ENCODE measurements around the gene WDR18.

Gene WDR18

DNA sequence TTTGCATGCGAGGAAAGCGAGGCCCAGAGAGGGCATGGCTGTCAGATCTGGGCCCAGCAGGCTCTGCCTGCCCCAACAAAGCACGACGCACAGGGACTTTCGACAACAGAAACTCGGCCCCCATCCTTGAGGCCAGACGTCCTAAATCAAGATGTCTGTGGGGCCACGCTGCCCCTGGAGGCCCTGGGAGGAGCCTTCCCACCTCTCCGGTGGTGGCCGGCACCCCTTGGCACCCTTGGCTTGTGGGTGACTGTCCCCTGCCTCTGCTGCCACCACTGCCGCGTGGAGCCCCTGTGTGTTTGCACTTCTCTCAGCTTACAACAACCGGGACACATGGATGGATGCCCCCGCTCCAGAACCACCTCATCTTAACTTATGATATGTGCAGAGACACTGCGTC, 4.4 kb downstream of the WDR18 start:
- TF ChIP-seq, protein P1, sequence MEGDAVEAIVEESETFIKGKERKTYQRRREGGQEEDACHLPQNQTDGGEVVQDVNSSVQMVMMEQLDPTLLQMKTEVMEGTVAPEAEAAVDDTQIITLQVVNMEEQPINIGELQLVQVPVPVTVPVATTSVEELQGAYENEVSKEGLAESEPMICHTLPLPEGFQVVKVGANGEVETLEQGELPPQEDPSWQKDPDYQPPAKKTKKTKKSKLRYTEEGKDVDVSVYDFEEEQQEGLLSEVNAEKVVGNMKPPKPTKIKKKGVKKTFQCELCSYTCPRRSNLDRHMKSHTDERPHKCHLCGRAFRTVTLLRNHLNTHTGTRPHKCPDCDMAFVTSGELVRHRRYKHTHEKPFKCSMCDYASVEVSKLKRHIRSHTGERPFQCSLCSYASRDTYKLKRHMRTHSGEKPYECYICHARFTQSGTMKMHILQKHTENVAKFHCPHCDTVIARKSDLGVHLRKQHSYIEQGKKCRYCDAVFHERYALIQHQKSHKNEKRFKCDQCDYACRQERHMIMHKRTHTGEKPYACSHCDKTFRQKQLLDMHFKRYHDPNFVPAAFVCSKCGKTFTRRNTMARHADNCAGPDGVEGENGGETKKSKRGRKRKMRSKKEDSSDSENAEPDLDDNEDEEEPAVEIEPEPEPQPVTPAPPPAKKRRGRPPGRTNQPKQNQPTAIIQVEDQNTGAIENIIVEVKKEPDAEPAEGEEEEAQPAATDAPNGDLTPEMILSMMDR (IDR thresholded peaks at IDR 0.05; ENCODE audit: insufficient read depth, low read depth, low read length, missing control alignments): no peak
- no peak overlapping the region for H3K4me3 ChIP-seq (ENCODE audit: low read length)
- DNase-seq (ENCODE audit: low read depth): no peak

DNA sequence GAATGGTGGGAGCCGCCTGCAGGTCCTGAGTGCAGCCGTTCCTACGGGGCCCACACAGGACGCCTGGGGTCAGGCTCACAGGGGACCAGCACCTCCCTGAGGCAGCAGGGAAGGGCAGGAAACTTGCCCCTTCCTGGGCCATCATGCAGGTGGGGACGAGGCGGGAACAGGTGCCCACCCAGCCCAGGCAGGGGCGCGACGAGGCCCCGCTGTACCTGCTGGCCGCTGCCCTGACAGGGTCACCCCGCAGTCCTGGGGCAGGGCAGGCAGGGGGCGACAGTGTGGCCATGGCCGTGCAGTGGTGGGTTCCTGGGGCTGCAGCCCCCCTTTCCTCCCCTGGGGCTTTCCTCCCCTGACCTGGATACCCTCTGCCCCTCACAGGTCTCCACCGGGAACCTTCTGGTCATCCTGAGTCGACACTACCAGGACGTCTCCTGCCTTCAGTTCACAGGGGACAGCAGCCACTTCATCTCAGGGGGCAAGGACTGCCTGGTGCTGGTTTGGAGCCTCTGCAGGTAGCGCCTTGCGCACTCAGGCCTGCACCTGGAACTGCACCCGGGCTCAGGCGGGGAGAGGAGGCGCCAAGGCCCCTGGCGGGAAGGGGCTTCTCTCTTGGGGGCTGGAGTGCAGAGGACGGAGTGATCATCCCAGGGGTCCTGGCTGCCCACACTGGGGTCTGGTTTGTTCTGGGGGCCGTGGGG, 5.4 kb downstream of the WDR18 start:
- DNase-seq (ENCODE audit: low read depth): no peak
- H3K4me3 ChIP-seq (ENCODE audit: low read length): no peak overlapping the region
- TF ChIP-seq, protein P1 (IDR thresholded peaks at IDR 0.05; ENCODE audit: insufficient read depth, low read depth, low read length, missing control alignments): no peak

DNA sequence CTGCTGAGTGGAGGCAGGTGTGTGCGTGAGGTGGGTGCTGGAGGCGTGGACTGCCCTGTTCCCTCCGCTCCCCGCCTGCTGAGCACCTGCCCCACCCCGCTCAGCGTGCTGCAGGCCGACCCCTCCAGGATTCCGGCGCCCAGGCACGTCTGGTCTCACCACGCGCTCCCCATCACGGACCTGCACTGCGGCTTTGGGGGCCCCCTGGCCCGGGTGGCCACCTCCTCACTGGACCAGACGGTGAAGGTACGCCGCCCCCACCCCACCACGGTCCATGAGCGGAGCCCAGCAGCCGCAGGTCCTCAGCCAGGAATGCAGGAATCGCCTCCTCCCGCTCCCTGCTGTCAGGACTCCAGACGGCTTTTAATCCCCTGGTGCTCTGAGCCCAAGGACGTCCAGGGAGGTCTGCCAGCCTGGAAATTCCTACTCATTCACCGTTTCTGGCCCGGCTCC, 6.0 kb downstream of the WDR18 start:
- TF ChIP-seq, protein P1 (IDR thresholded peaks at IDR 0.05; ENCODE audit: insufficient read depth, low read depth, low read length, missing control alignments): no peak
- H3K4me3 ChIP-seq (ENCODE audit: low read length): no peak overlapping the region
- DNase-seq (ENCODE audit: low read depth): no peak

DNA sequence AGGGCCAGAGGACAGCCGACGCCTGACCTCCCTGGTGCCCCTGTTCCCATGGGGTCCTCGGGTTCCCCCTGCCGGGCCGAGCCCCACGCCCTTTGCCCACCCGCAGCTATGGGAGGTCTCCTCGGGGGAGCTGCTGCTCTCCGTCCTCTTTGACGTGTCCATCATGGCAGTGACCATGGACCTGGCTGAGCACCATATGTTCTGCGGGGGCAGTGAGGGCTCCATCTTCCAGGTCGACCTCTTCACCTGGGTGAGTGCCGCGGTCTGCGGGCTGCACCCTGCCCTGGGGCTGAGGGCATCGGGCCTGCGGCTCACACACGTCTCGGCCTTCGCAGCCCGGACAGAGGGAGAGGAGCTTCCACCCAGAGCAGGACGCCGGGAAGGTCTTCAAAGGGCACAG, 6.6 kb downstream of the WDR18 start:
- TF ChIP-seq, protein P1 (IDR thresholded peaks at IDR 0.05; ENCODE audit: insufficient read depth, low read depth, low read length, missing control alignments): no peak
- no peak for DNase-seq (ENCODE audit: low read depth)
- H3K4me3 ChIP-seq (ENCODE audit: low read length): no peak overlapping the region

DNA sequence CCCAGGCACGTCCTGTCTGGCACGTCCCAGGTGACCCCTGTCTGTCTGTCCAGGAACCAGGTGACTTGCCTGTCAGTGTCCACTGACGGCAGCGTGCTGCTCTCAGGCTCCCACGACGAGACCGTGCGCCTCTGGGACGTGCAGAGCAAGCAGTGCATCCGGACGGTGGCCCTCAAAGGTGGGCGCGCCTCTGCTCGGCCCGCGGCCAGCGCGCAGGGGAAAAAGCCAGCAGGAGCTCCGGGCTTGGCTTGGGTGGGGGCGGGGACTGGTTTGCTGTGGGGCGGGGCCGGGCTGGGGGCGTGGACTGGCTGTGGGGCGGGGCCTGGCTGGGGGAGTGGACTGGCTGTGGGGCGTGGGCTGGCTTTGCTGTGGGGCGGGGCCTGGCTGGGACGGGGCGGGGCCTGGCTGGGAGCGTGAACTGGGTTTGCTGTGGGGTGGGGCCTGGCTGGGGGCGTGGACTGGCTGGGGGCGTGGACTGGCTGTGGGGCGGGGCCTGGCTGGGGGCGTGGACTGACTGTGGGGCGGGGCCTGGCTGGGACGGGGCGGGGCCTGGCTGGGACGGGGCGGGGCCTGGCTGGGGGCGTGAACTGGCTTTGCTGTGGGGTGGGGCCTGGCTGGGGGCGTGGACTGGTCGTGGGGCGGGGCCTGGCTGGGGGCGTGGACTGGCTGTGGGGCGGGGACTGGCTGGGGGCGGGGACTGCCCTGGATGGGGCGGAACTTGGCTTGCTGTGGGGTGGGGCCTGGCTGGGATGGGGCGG, 7.2 kb downstream of the WDR18 start:
- DNase-seq (ENCODE audit: low read depth): peak; percentile 74
- TF ChIP-seq, protein P1 (IDR thresholded peaks at IDR 0.05; ENCODE audit: insufficient read depth, low read depth, low read length, missing control alignments): no peak

DNA sequence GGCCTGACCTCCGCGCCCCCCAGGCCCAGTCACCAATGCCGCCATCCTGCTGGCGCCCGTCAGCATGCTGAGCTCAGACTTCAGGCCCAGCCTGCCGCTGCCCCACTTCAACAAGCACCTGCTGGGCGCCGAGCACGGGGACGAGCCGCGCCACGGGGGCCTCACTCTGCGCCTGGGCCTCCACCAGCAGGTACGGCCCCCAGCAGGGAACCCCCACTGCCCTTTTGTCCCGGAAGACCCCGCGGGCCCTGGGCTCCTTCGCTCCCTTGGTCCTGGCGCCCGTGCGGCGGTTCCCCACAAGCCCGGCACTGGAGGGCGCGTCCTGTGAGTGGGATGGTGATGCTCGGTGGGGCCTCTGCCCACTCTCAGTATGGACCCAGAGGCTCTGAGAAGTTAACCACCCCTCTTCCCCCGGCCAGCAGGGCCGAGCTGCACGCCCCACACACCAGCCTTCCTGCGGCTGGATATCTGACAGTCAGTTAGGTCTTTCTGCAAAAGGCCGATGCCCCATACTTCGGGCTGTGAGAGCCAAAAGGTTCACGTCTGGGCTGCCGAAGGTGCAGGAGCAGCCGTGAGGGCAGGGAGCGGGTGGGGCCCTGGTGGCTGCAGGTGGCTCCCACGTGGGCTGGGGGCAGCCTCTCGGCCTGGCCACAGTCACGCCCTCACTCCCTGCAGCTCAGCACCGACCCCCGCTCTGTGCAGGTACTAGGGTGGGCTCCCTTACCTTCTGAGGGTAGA, 8.0 kb downstream of the WDR18 start:
- TF ChIP-seq, protein P1 (IDR thresholded peaks at IDR 0.05; ENCODE audit: insufficient read depth, low read depth, low read length, missing control alignments): no peak
- no peak for DNase-seq (ENCODE audit: low read depth)

More for the DNA sequence above, 7.2 kb downstream of the WDR18 start:
- no peak overlapping the region for H3K4me3 ChIP-seq (ENCODE audit: low read length)

More for the DNA sequence above, 8.0 kb downstream of the WDR18 start:
- no peak overlapping the region for H3K4me3 ChIP-seq (ENCODE audit: low read length)

Measured in epithelial cell of esophagus (primary cell).